ENCODE data around the gene KRT2.

KRT2 gene

DNA sequence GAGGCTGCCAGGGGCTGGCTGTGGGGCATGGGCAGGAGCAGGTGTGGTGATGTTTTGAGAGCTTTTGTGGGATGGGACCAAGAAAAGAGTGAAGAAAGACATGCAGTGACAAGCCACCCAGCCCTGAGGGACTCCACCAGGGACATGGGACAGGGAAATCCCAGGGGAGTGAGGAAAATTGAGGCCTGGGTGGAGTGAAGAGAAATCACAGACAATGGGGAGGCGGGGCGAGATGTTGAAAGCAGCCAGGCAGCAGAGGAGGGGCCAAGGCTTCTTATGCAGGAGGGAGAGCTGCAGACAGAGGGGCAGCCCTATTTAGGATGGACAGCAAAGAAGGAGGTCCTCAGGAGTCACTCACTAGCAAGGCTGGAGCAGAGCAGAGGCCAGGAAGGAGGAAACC lies 32.4 kb upstream of the KRT2 start:
- H3K36me3 ChIP-seq (ENCODE audit: control insufficient read depth, insufficient read depth, low read length) = no peaks in the 10 kb centered on the region
- H3K9ac ChIP-seq (ENCODE audit: low read length) = no peak overlapping the region

DNA sequence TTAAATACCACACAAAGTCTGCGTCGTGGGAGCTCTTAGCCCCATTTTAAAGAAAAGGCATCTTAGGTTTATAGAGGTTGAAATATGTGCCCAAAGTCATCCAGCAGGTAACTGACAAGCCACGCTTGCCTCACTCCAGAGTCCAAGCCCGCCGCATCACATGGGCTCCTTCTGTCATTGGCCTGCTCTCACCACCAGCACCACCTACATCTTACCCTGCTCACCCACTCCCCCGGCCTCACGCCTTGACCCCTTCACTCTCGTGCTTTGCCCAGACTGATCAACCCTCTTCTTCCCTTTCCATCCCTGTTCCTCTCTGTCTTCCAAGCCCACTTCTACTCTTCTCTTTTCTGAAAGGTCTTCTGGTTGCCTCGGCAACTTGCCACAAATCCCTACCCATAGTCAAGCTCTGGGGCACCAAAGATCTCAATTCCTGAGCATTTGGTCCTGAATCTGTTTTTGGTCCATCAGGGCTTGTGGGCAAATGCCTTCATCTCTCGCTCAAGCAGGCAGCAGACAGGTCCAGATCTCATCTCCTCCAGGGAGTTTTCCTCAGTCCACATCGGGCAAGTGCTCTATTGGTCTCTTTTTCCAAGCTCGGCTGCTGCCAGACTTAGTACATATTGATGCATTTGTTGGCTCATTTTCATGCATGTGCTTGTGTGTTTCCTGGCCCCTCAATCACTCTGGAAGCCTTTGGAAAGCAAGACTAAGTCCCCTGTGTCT lies 31.7 kb upstream of the KRT2 start:
- Histone ChIP-seq H3K36me3 (ENCODE audit: control insufficient read depth, insufficient read depth, low read length) (no peaks in the 10 kb centered on the region), H3K27me3 (ENCODE audit: control insufficient read depth, insufficient read depth, low read length) (peaks cover 49% of the 10 kb centered on the region; the same call in 1 of the 2 replicates), H3K4me1 (ENCODE audit: control insufficient read depth, insufficient read depth, low read length) (no peaks in the 10 kb centered on the region), H3K4me3 (ENCODE audit: low read depth, low read length) (no peak overlapping the region), H3K9me3 (ENCODE audit: control insufficient read depth, insufficient read depth, low read depth, low read length) (no peaks in the 10 kb centered on the region), H3K27ac (ENCODE audit: low read depth, low read length) (no peak overlapping the region), H3K9ac (ENCODE audit: low read length) (no peak overlapping the region)

More for the DNA sequence above, 32.4 kb upstream of the KRT2 start:
- Histone ChIP-seq H3K9me3 (ENCODE audit: control insufficient read depth, insufficient read depth, low read depth, low read length) (no peaks in the 10 kb centered on the region), H3K4me1 (ENCODE audit: control insufficient read depth, insufficient read depth, low read length) (no peaks in the 10 kb centered on the region), H3K27ac (ENCODE audit: low read depth, low read length) (no peak overlapping the region), H3K27me3 (ENCODE audit: control insufficient read depth, insufficient read depth, low read length) (peaks cover 54% of the 10 kb centered on the region; the same call in 1 of the 2 replicates), H3K4me3 (ENCODE audit: low read depth, low read length) (no peak overlapping the region)

DNA sequence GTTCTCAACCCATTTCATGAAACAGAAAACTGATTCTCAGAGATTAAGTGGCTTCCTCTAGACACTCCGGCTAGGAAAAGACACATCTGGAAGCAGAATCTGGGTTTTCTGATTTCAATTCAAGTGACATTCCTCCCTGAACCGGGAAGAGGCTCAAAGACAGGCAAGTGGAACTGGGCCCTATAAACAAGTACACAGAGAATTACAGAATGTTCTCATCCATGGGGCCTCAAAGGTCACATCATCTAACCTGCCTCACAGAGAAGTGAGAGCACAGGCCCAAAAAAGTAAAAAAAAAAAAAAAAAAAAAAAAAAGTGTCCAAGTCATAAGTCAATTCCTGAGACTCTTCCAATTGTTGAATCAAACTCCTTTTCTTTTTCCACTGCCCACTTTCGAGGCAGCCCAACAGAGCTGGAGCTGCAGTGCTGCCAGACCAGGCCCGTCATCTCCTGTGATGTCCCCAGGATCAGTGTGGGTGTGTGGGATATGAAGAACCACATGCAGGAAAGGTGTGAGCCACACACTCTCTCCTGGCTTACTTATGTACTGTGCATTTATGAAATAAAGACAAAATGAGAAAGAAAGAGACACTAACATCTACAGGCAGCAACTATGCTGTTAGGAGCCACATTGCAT lies 31.0 kb upstream of the KRT2 start:
- H3K27ac ChIP-seq (ENCODE audit: low read depth, low read length) = no peak overlapping the region
- H3K9me3 ChIP-seq (ENCODE audit: control insufficient read depth, insufficient read depth, low read depth, low read length) = no peaks in the 10 kb centered on the region
- H3K36me3 ChIP-seq (ENCODE audit: control insufficient read depth, insufficient read depth, low read length) = no peaks in the 10 kb centered on the region
- no peak overlapping the region for H3K9ac ChIP-seq (ENCODE audit: low read length)
- H3K4me3 ChIP-seq (ENCODE audit: low read depth, low read length) = no peak overlapping the region
- H3K4me1 ChIP-seq (ENCODE audit: control insufficient read depth, insufficient read depth, low read length) = no peaks in the 10 kb centered on the region
- peaks cover 49% of the 10 kb centered on the region; the same call in 1 of the 2 replicates for H3K27me3 ChIP-seq (ENCODE audit: control insufficient read depth, insufficient read depth, low read length)

DNA sequence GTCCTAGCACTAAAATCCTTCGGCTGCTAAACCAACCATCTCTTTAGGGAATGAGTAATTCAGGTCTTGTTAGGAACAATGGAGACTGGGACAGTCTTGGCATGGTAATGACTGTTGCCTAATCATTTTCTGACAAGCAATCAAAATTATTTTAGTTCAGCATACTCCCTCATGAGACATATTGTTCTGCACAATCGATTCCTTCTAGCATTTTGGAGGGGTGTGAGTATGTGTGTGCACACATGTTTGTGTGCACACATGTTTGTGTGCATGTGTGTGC lies 30.3 kb upstream of the KRT2 start:
- H3K36me3 ChIP-seq (ENCODE audit: control insufficient read depth, insufficient read depth, low read length) = no peaks in the 10 kb centered on the region
- no peaks in the 10 kb centered on the region for H3K4me1 ChIP-seq (ENCODE audit: control insufficient read depth, insufficient read depth, low read length)
- H3K9ac ChIP-seq (ENCODE audit: low read length) = no peak overlapping the region
- H3K4me3 ChIP-seq (ENCODE audit: low read depth, low read length) = no peak overlapping the region
- no peaks in the 10 kb centered on the region for H3K9me3 ChIP-seq (ENCODE audit: control insufficient read depth, insufficient read depth, low read depth, low read length)
- no peak overlapping the region for H3K27ac ChIP-seq (ENCODE audit: low read depth, low read length)
- H3K27me3 ChIP-seq (ENCODE audit: control insufficient read depth, insufficient read depth, low read length) = peaks cover 46% of the 10 kb centered on the region; the same call in 1 of the 2 replicates

DNA sequence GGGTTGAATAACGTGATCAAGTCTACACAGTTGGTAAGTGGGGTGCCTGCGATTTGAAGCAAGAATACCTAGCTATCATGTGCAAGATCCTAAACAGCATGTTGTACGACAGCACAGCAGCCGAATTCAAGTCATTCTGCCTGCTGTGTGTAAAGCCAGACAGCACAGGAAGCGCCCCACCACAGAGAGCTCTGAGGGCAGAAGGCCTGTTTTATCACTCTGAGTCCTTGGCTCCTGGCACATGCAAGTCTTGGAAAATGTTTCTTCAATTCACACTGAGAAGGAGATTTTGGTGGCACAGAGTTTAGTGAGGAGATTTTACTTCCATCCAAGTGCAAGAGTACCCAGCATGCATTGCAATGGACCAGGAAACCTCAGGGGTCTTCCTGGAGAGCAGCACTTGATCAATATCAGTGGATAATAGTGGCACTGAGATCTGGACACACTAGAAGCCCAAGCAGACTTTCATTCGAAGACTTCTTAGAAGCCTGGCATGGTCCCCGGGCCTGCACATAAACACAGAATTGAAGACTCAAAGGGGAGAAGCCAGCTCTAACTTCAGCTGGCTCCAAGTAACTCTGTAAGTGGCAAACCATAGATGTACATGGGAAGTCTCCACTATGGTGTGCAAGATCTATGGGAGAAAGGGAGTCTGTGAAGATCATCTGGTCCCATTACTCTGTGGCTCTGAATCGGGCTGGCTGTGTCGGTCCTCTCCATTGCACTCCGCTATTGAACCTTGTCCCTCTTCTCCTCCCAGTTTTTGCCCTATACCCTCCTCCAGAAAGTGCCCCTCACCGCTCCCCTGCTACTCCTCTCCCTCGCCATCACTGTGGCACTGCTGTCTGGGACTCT lies 29.7 kb upstream of the KRT2 start:
- H3K27me3 ChIP-seq (ENCODE audit: control insufficient read depth, insufficient read depth, low read length) = peaks cover 41% of the 10 kb centered on the region; the same call in 1 of the 2 replicates
- no peak overlapping the region for H3K9ac ChIP-seq (ENCODE audit: low read length)
- H3K4me1 ChIP-seq (ENCODE audit: control insufficient read depth, insufficient read depth, low read length) = no peaks in the 10 kb centered on the region
- H3K4me3 ChIP-seq (ENCODE audit: low read depth, low read length) = no peak overlapping the region
- H3K27ac ChIP-seq (ENCODE audit: low read depth, low read length) = no peak overlapping the region
- no peaks in the 10 kb centered on the region for H3K36me3 ChIP-seq (ENCODE audit: control insufficient read depth, insufficient read depth, low read length)
- no peaks in the 10 kb centered on the region for H3K9me3 ChIP-seq (ENCODE audit: control insufficient read depth, insufficient read depth, low read depth, low read length)

DNA sequence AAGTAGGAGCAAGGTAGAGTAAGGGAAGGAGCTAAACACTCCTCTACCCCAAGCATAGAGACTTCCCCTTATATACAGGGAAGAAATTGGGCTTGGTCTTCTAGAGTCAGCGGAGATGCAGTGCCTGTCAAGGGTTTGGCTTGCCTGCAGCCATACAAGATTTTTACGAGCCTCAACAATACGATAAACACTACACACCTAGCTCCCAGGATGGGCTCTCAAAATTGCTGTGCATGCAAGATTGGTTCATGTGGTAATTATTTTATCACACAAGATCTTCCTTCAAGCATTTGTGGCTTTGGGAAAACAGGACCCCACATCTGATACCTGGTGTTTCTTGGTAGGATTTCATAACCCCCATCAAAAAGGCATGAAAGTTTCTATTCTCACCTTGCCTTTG lies 28.4 kb upstream of the KRT2 start, which contains the start of gene KRT1:
Gene KRT1 (minus strand): TSS at position 45 of the 400 bp plus-strand sequence. CDS start 59 bp downstream, outside the sequence.
- Histone ChIP-seq H3K27ac (ENCODE audit: low read depth, low read length) (no peak within 1 kb of the TSS), H3K4me1 (ENCODE audit: control insufficient read depth, insufficient read depth, low read length) (no peaks in the 10 kb centered on the region), H3K27me3 (ENCODE audit: control insufficient read depth, insufficient read depth, low read length) (peaks cover 30% of the 10 kb centered on the region; the same call in 1 of the 2 replicates), H3K4me3 (ENCODE audit: low read depth, low read length) (no peak within 1 kb of the TSS), H3K9me3 (ENCODE audit: control insufficient read depth, insufficient read depth, low read depth, low read length) (no peaks in the 10 kb centered on the region), H3K36me3 (ENCODE audit: control insufficient read depth, insufficient read depth, low read length) (no peaks in the 10 kb centered on the region), H3K9ac (ENCODE audit: low read length) (no peak within 1 kb of the TSS)

DNA sequence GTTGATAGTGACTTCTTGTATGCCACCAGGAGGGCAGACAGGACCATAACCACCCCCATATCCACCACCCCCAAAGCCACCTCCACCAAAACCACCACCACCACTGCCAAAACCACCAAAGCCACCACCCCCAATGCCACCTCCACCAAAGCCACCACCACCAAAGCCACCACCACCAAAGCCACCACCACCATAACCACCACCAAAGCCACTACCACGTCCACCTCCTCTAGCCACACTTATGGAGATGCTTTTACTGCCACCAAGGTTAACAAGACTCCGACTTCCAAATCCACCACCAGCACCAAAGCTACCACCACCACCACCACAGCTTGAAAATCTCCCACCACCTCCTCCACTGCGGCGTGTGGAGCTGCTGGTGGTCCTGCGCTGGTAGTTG lies 27.9 kb upstream of the KRT2 start:
- Histone ChIP-seq H3K9ac (ENCODE audit: low read length) (no peak overlapping the region), H3K27ac (ENCODE audit: low read depth, low read length) (no peak overlapping the region), H3K27me3 (ENCODE audit: control insufficient read depth, insufficient read depth, low read length) (peaks cover 30% of the 10 kb centered on the region; the same call in 1 of the 2 replicates), H3K9me3 (ENCODE audit: control insufficient read depth, insufficient read depth, low read depth, low read length) (no peaks in the 10 kb centered on the region), H3K36me3 (ENCODE audit: control insufficient read depth, insufficient read depth, low read length) (no peaks in the 10 kb centered on the region), H3K4me1 (ENCODE audit: control insufficient read depth, insufficient read depth, low read length) (no peaks in the 10 kb centered on the region), H3K4me3 (ENCODE audit: low read depth, low read length) (no peak overlapping the region)

DNA sequence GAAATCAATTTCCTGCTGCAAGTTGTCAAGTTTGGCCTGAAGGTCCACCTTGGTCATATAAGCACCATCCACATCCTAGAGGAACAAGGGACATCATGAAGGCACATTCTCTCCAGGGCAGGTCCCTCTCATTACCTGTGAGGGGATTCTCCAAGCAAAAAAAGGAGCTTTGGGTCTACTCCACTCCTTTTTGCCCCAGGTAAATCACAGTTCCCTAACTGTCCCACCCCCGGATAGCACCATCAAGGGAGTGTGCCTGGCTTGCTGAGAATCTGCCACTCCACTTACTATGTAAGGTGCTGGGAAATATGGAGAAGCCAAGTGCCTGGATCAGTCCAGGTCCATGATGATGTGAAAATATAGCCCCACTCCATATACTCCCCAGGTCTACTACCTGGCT lies 25.7 kb upstream of the KRT2 start:
- no peaks in the 10 kb centered on the region for H3K4me1 ChIP-seq (ENCODE audit: control insufficient read depth, insufficient read depth, low read length)

DNA sequence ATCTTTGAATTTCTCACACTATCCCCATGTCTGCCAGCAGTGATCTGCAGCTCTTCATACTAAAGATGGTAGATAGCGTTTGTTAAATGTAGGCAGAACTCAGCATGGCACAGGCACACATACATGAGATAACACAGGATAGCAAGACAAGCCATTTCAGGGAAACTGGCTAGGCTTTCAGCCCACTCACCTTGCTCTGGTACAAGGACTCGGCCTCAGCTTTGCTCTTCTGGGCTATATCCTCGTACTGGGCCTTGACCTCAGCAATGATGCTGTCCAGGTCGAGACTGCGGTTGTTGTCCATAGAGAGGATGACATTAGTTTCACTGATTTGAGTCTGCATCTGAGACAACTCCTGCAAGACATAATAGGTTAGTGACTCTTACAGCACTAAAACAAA lies 25.1 kb upstream of the KRT2 start:
- Histone ChIP-seq H3K4me1 (ENCODE audit: control insufficient read depth, insufficient read depth, low read length) (no peaks in the 10 kb centered on the region), H3K27ac (ENCODE audit: low read depth, low read length) (no peak overlapping the region), H3K27me3 (ENCODE audit: control insufficient read depth, insufficient read depth, low read length) (peaks cover 33% of the 10 kb centered on the region; the same call in 1 of the 2 replicates), H3K9ac (ENCODE audit: low read length) (no peak overlapping the region), H3K36me3 (ENCODE audit: control insufficient read depth, insufficient read depth, low read length) (no peaks in the 10 kb centered on the region), H3K9me3 (ENCODE audit: control insufficient read depth, insufficient read depth, low read depth, low read length) (no peaks in the 10 kb centered on the region), H3K4me3 (ENCODE audit: low read depth, low read length) (no peak overlapping the region)

More for the DNA sequence above, 25.7 kb upstream of the KRT2 start:
- Histone ChIP-seq H3K36me3 (ENCODE audit: control insufficient read depth, insufficient read depth, low read length) (no peaks in the 10 kb centered on the region), H3K9ac (ENCODE audit: low read length) (no peak overlapping the region), H3K27ac (ENCODE audit: low read depth, low read length) (no peak overlapping the region), H3K4me3 (ENCODE audit: low read depth, low read length) (no peak overlapping the region), H3K27me3 (ENCODE audit: control insufficient read depth, insufficient read depth, low read length) (peaks cover 34% of the 10 kb centered on the region; the same call in 1 of the 2 replicates), H3K9me3 (ENCODE audit: control insufficient read depth, insufficient read depth, low read depth, low read length) (no peaks in the 10 kb centered on the region)

DNA sequence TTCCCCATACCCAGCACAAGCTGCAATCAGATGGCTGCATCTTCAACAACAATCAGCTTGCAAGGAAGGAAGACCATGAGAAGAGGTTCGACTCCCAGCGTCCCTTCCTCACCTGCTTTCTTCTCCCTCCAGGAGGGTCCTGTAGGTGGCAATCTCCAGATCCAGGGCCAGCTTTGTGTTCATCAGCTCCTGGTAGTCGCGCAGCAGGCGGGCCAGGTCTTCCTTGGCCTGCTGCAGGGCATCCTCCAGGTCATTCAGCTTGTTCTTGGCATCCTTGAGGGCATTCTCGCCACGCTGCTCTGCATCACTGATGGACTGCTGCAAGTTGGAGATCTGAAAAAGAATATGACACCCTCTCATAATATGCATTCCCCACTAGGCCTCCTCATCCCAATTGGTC lies 24.2 kb upstream of the KRT2 start:
- Histone ChIP-seq H3K9me3 (ENCODE audit: control insufficient read depth, insufficient read depth, low read depth, low read length) (no peaks in the 10 kb centered on the region), H3K4me1 (ENCODE audit: control insufficient read depth, insufficient read depth, low read length) (no peaks in the 10 kb centered on the region), H3K4me3 (ENCODE audit: low read depth, low read length) (no peak overlapping the region), H3K27me3 (ENCODE audit: control insufficient read depth, insufficient read depth, low read length) (peaks cover 26% of the 10 kb centered on the region; the same call in 1 of the 2 replicates), H3K36me3 (ENCODE audit: control insufficient read depth, insufficient read depth, low read length) (no peaks in the 10 kb centered on the region), H3K9ac (ENCODE audit: low read length) (no peak overlapping the region), H3K27ac (ENCODE audit: low read depth, low read length) (no peak overlapping the region)

DNA sequence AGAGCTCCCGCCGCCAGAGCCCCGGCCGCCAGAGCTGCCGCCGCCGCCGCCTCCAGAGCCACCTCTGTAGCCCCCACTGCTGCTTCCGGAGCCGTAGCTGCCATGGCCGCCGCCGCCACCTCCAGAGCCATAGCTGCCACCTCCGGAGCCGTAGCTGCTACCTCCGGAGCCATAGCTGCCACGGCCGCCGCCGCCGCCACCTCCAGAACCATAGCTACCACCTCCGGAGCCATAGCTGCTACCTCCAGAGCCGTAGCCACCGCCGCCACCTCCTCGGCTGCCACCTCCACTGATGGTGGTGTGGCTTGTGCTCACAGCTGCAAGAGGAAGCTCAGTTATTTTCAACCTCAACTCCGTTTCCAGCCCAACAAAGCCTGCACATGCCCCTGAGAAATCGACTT lies 23.3 kb upstream of the KRT2 start:
- H3K9me3 ChIP-seq (ENCODE audit: control insufficient read depth, insufficient read depth, low read depth, low read length) = no peaks in the 10 kb centered on the region
- no peaks in the 10 kb centered on the region for H3K36me3 ChIP-seq (ENCODE audit: control insufficient read depth, insufficient read depth, low read length)
- H3K27ac ChIP-seq (ENCODE audit: low read depth, low read length) = no peak overlapping the region
- peaks cover 21% of the 10 kb centered on the region; the same call in 1 of the 2 replicates for H3K27me3 ChIP-seq (ENCODE audit: control insufficient read depth, insufficient read depth, low read length)
- no peak overlapping the region for H3K4me3 ChIP-seq (ENCODE audit: low read depth, low read length)
- H3K9ac ChIP-seq (ENCODE audit: low read length) = no peak overlapping the region
- no peaks in the 10 kb centered on the region for H3K4me1 ChIP-seq (ENCODE audit: control insufficient read depth, insufficient read depth, low read length)

Data from HUES6 (cell line).